Liver (tissue), 9 donors: ENCODE data around the gene ATP5F1D. TPM values are rescaled to one million over a fixed set of nuclear protein-coding genes. Genes with fewer than 3 reads are reported as not detected.
"Not testable (repeated sequence)": the region's sequence is repeated elsewhere in the genome, so short reads cannot be mapped to it uniquely, and the experiment has no call there.

ENCODE experiments used
- DNase-seq: peaks from one replicate; pipeline ENCODE4 v3.0.0-alpha.2; 2017; ENCODE audit warnings: low spot score
- H3K27ac ChIP-seq, 2 donors: one replicate each; pipeline ENCODE4 v1.7.0; 2013; ENCODE audit warnings: inconsistent platforms in 2 of 2, low read length in 2 of 2, control low read depth in 1 of 2, low read depth in 1 of 2, mild to moderate bottlenecking in 1 of 2
- H3K27me3 ChIP-seq, 4 donors: one replicate each; pipeline versions ENCODE4 v1.6.1 to v1.7.0; 2013; ENCODE audit warnings: low read length in 3 of 4, inconsistent platforms in 1 of 4, mild to moderate bottlenecking in 1 of 4, moderate library complexity in 1 of 4; ENCODE audit not compliant: control insufficient read depth in 4 of 4, insufficient read depth in 4 of 4
- H3K36me3 ChIP-seq, 4 donors: one replicate each; pipeline versions ENCODE4 v1.6.1 to v1.7.0; 2013; ENCODE audit warnings: low read length in 3 of 4, mild to moderate bottlenecking in 3 of 4, low read depth in 1 of 4, moderate library complexity in 1 of 4; ENCODE audit not compliant: control insufficient read depth in 4 of 4, insufficient read depth in 3 of 4
- H3K4me1 ChIP-seq, 4 donors: one replicate each; pipeline versions ENCODE4 v1.6.1 to v1.7.0; 2013; ENCODE audit warnings: low read length in 3 of 4, mild to moderate bottlenecking in 3 of 4, moderate library complexity in 1 of 4; ENCODE audit not compliant: control insufficient read depth in 4 of 4, insufficient read depth in 4 of 4
- H3K4me3 ChIP-seq, 3 donors: one replicate each; pipeline versions ENCODE4 v1.6.1 to v1.7.0; 2013; ENCODE audit warnings: low read length in 3 of 3, control low read depth in 1 of 3, low read depth in 1 of 3, mild to moderate bottlenecking in 1 of 3
- H3K9ac ChIP-seq, 2 donors: one replicate each; pipeline ENCODE4 v1.7.0; 2013; ENCODE audit warnings: low read length in 2 of 2, mild to moderate bottlenecking in 2 of 2, moderate library complexity in 2 of 2, control low read depth in 1 of 2, low read depth in 1 of 2
- H3K9me3 ChIP-seq, 4 donors: one replicate each; pipeline versions ENCODE4 v1.6.1 to v1.7.0; 2013; ENCODE audit warnings: low read length in 3 of 4; ENCODE audit not compliant: control insufficient read depth in 4 of 4
- ATF3 ChIP-seq: IDR thresholded peaks from 2 replicates; pipeline ENCODE4 v1.6.1; 2016; ENCODE audit warnings: antibody characterized with exemption
- CTCF ChIP-seq: fragments of 150-350 bp; IDR thresholded peaks from 2 replicates; pipeline ENCODE4 v1.5.1; 2017; ENCODE audit warnings: improper control_type of control experiment, low read depth, low read length; ENCODE audit not compliant: missing input control
- FOXA1 ChIP-seq: IDR thresholded peaks from 2 replicates; pipeline ENCODE4 v1.6.1; 2016; ENCODE audit warnings: antibody characterized with exemption
- FOXA2 ChIP-seq: IDR thresholded peaks from 2 replicates; pipeline ENCODE4 v1.6.1; 2016; ENCODE audit warnings: antibody characterized with exemption
- GABPA ChIP-seq, 2 donors: IDR thresholded peaks in 1 of 2; conservative IDR thresholded peaks in 1 of 2; 2 replicates each; pipeline ENCODE4 v1.6.1; 2016; ENCODE audit warnings: antibody characterized with exemption in 2 of 2, mild to moderate bottlenecking in 1 of 2, moderate library complexity in 1 of 2
- HNF4A ChIP-seq, 2 donors: conservative IDR thresholded peaks; 2 replicates each; pipeline ENCODE4 v1.6.1; 2016; ENCODE audit warnings: antibody characterized with exemption in 2 of 2, mild to moderate bottlenecking in 2 of 2
- HNF4G ChIP-seq: IDR thresholded peaks from 2 replicates; pipeline ENCODE4 v1.6.1; 2016; ENCODE audit warnings: antibody characterized with exemption
- JUND ChIP-seq, 2 donors: IDR thresholded peaks; 2 replicates each; pipeline ENCODE4 v1.6.1; 2016; ENCODE audit warnings: antibody characterized with exemption in 2 of 2
- MAX ChIP-seq: IDR thresholded peaks from 2 replicates; pipeline ENCODE4 v1.6.1; 2016; ENCODE audit warnings: antibody characterized with exemption
- NR2F2 ChIP-seq: IDR thresholded peaks from 2 replicates; pipeline ENCODE4 v1.6.1; 2016; ENCODE audit warnings: antibody characterized with exemption
- RAD21 ChIP-seq, 2 donors: IDR thresholded peaks; 2 replicates each; pipeline ENCODE4 v1.6.1; 2016; ENCODE audit warnings: antibody characterized with exemption in 2 of 2, mild to moderate bottlenecking in 2 of 2
- RXRA ChIP-seq, 2 donors: IDR thresholded peaks; 2 replicates each; pipeline ENCODE4 v1.6.1; 2017 to 2018; ENCODE audit warnings: antibody characterized with exemption in 2 of 2, mild to moderate bottlenecking in 1 of 2
- SP1 ChIP-seq: IDR thresholded peaks from 2 replicates; pipeline ENCODE4 v1.6.1; 2018; ENCODE audit warnings: antibody characterized with exemption, mild to moderate bottlenecking
- TAF1 ChIP-seq: conservative IDR thresholded peaks from 2 replicates; pipeline ENCODE4 v1.6.1; 2016; ENCODE audit warnings: antibody characterized with exemption, mild to moderate bottlenecking
- YY1 ChIP-seq: IDR thresholded peaks from 2 replicates; pipeline ENCODE4 v1.6.1; 2016; ENCODE audit warnings: antibody characterized with exemption, mild to moderate bottlenecking
- ZBTB33 ChIP-seq: IDR thresholded peaks from 2 replicates; pipeline ENCODE4 v1.6.1; 2016; ENCODE audit warnings: antibody characterized with exemption
- whole genome bisulfite sequencing: extraction: QIAGEN DNeasy Blood & Tissue Kit; methylation state at CpG from one replicate; pipeline ENCODE4 v1.1.7; 2013; 5-methylcytosine and 5-hydroxymethylcytosine counted together
- polyA plus RNA-seq, 2 donors: library from polyadenylated mRNA; stranded (reverse) in 1 of 2; unstranded in 1 of 2; fragments of 200-250 nt in 1 of 2; fragments of >200 nt in 1 of 2; fragmentation: Nextera tagmentation in 1 of 2; extraction: Ambion mirVana in 1 of 2; gene quantifications; one replicate each; pipeline versions ENCODE4 v1.2.1 to v1.2.3, GENCODE V29; 2013 to 2015
- total RNA-seq, 2 donors: library from RNA; depleted of rRNA; stranded (reverse); fragments of >200 nt; gene quantifications; one replicate each; pipeline ENCODE4 v1.2.3, GENCODE V29; 2014
- donor health status: healthy.
- donor health status: healthy.
- donor health status: healthy.
- donor health status: healthy.
- donor health status: healthy.

Gene ATP5F1D
- total and polyA plus RNA-seq, 4 donors, result 20.2 to 315 (median 145) TPM

DNA sequence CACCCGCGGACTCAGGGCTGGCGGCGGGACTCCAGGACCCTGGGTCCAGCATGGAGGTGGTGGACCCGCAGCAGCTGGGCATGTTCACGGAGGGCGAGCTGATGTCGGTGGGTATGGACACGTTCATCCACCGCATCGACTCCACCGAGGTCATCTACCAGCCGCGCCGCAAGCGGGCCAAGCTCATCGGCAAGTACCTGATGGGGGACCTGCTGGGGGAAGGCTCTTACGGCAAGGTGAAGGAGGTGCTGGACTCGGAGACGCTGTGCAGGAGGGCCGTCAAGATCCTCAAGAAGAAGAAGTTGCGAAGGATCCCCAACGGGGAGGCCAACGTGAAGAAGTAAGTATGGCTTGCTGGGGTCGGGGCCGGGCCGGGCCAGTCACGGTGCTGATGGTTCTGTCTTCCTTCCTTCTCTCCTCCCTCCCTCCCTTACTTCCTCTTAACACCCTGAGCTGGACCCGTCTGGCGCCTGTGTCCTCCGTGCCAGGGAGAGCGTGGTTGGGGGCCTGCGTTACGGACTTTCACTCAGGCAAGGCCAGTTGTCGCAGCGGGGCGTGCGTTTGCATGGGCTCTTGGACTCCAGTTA lies 34.6 kb upstream of the ATP5F1D start:
- H3K27ac ChIP-seq, result peak overlapping the region; percentile 81 to 89
- TF ChIP-seq NR2F2 (no peak), FOXA2 (no peak), RXRA (IDR thresholded peaks at IDR 0.05) (no peak)

DNA sequence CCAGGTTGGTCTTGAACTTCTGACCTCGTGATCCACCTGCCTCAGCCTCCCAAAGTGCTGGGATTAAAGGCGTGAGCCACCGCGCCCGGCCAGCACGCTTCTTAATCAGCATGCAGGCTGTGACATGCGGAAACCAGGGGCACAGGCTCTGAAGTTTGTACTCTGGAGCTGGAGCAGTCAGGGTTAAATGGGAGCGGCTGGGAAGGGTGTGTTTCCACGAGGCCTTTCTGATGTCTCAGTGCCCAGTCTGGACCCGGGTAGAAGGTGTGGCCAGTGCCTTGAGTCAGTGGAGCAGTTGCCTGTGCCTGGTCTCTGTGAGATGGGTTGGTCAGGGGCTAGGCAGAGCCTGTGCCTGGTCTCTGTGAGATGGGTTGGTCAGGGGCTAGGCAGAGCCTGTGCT lies 32.7 kb upstream of the ATP5F1D start:
- Histone ChIP-seq H3K27ac (peak overlapping the region in 1 of 2 donors; percentile 3), H3K4me1 (peaks cover 10 to 60% (median 36%) of the 10 kb centered on the region in 4 donors)
- H3K4me3 ChIP-seq, H3K9ac ChIP-seq, H3K36me3 ChIP-seq, H3K9me3 ChIP-seq, DNase-seq, H3K27me3 ChIP-seq: not testable (repeated sequence)
- 68% methylated on average over 10 of the region's 10 CpGs for WGBS

More for the DNA sequence above, 34.6 kb upstream of the ATP5F1D start:
- H3K9ac ChIP-seq, result peak overlapping the region; percentile 33 to 52
- no peaks in the 10 kb centered on the region for H3K9me3 ChIP-seq
- H3K4me1 ChIP-seq, result peaks cover 10 to 56% (median 28%) of the 10 kb centered on the region in 4 donors
- H3K36me3 ChIP-seq, result no peaks in the 10 kb centered on the region
- no peaks in the 10 kb centered on the region for H3K27me3 ChIP-seq
- 1% methylated on average over 38 of the region's 38 CpGs for WGBS
- peak overlapping the region; percentile 67 to 90 (median 85) for H3K4me3 ChIP-seq
- peak; percentile 62 for DNase-seq

- Histone ChIP-seq H3K27me3 (no peaks in the 10 kb centered on the region), H3K4me3 (no peak overlapping the region), H3K9ac (no peak overlapping the region), H3K27ac (no peak overlapping the region), H3K9me3 (no peaks in the 10 kb centered on the region), H3K4me1 (peaks cover 15 to 62% (median 44%) of the 10 kb centered on the region in 4 donors), H3K36me3 (no peaks in the 10 kb centered on the region)
- DNase-seq, result no peak
- no peak for TF ChIP-seq RAD21 (IDR thresholded peaks at IDR 0.05)
- TF ChIP-seq JUND (IDR thresholded peaks at IDR 0.05), result no peak
- TF ChIP-seq MAX, result no peak
- 97% methylated on average over 13 of the region's 13 CpGs for WGBS
These were observed 31.4 kb upstream of the ATP5F1D start for GRCh38 chr19:1210227-1210538.

DNA sequence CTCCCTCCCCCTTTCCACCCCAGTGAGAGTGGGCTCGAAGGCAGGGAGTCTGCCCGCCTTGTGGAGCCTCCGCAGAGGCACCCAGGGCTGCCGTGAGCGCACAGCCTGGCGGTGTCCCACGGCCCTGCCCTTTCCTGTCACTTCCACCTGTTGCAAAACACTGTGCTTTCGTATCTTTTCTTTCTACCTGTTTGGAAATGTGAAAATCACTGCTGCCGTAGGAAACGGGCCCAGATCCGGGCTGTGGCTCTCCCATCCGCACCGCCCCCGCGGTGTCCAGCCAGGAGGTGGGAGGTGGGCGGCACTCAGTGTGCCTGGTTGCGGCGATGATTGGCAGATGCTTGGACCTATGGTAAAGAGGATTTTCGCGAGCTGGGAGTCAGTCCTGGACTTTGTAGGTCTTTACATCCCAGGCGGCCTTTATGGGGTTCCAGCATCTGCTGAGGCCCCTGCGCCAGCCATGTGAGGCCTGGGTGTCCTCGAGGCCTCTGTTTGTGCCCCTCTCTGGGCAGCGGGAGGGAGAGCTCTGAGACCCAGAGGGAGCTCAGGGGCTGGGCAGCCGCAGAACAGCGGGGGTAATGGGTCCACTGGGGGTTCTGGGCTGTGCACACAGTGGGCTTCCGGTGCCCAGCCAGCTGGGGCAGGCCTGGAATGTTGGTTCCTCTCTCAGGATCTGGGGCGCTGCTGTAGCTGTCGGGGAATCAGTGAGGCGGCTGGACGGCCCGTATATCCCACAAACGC lies 29.9 kb upstream of the ATP5F1D start:
- no peaks in the 10 kb centered on the region for H3K27me3 ChIP-seq
- no peaks in the 10 kb centered on the region for H3K9me3 ChIP-seq
- peak overlapping the region in 1 of 2 donors; percentile 75 for H3K9ac ChIP-seq
- H3K4me3 ChIP-seq, result no peak overlapping the region
- 53% methylated on average over 33 of the region's 33 CpGs for WGBS
- peaks cover 18 to 61% (median 50%) of the 10 kb centered on the region in 4 donors for H3K4me1 ChIP-seq
- peak overlapping the region; percentile 78 to 87 for H3K27ac ChIP-seq
- DNase-seq, result no peak
- no peaks in the 10 kb centered on the region for H3K36me3 ChIP-seq
- no peak for TF ChIP-seq HNF4G
- TF ChIP-seq ZBTB33, result no peak
- peak in 1 of 2 donors; percentile 76 for TF ChIP-seq GABPA (IDR thresholded peaks at IDR 0.05 in 1 of 2, conservative IDR thresholded peaks at IDR 0.05 in 1 of 2)
- no peak for TF ChIP-seq TAF1
- TF ChIP-seq ATF3, result no peak
- TF ChIP-seq YY1, result peak; percentile 65
- peak in 1 of 2 donors; percentile 50 for TF ChIP-seq HNF4A (conservative IDR thresholded peaks at IDR 0.05)
- TF ChIP-seq CTCF, result peak; percentile 19
- no peak for TF ChIP-seq FOXA1
- peak; percentile 59 for TF ChIP-seq SP1
